ENCODE data around the gene ATP9B. TPM values are rescaled to one million over a fixed set of nuclear protein-coding genes. Genes with fewer than 3 reads are reported as not detected.

Gene ATP9B
- total and polyA plus RNA-seq, 3 donors from 2014 or later, result 32.4 to 113 (median 78.2) TPM

GRCh38 chr18:79048245-79048632 is 21.0 kb upstream of the ATP9B start:
- no peaks in the 10 kb centered on the region for H3K9me3 ChIP-seq
- TF ChIP-seq CTCF (IDR thresholded peaks at IDR 0.05), result no peak
- no peak for TF ChIP-seq POLR2A (IDR thresholded peaks at IDR 0.05)
- H3K27ac ChIP-seq, result no peak overlapping the region
- no peaks in the 10 kb centered on the region for H3K36me3 ChIP-seq (ENCODE audit: low read depth, missing control alignments)
- no peak for DNase-seq
- H3K4me3 ChIP-seq, result no peak overlapping the region
- intact Hi-C loops (cut with DNase I; ENCODE audit: low total_unique reads), result no loop called here
- WGBS, 2 donors, result 53 to 90% methylated on average over 6 to 8 of the region's 8 CpGs
- H3K27me3 ChIP-seq, result no peaks in the 10 kb centered on the region
- H3K4me1 ChIP-seq, result no peaks in the 10 kb centered on the region

GRCh38 chr18:79049506-79049905 is 19.7 kb upstream of the ATP9B start:
- Histone ChIP-seq H3K27ac (no peak overlapping the region), H3K4me3 (no peak overlapping the region), H3K4me1 (no peaks in the 10 kb centered on the region), H3K36me3 (ENCODE audit: low read depth, missing control alignments) (no peaks in the 10 kb centered on the region), H3K27me3 (no peaks in the 10 kb centered on the region), H3K9me3 (no peaks in the 10 kb centered on the region)
- TF ChIP-seq CTCF (IDR thresholded peaks at IDR 0.05), result no peak
- no peak for DNase-seq
- 76 to 92% methylated on average over 3 of the region's 3 CpGs for WGBS, 2 donors
- intact Hi-C loops (cut with DNase I; ENCODE audit: low total_unique reads), result no loop called here

- no peak overlapping the region for H3K27ac ChIP-seq
- intact Hi-C loops (cut with DNase I; ENCODE audit: low total_unique reads), result no loop called here
- no peak for DNase-seq
- H3K27me3 ChIP-seq, result no peaks in the 10 kb centered on the region
- H3K9me3 ChIP-seq, result no peaks in the 10 kb centered on the region
- H3K4me1 ChIP-seq, result no peaks in the 10 kb centered on the region
- TF ChIP-seq POLR2A (IDR thresholded peaks at IDR 0.05) (no peak), CTCF (IDR thresholded peaks at IDR 0.05) (no peak)
- WGBS, 2 donors, result 88 to 95% methylated on average over 5 of the region's 5 CpGs
- H3K4me3 ChIP-seq, result no peak overlapping the region
- H3K36me3 ChIP-seq (ENCODE audit: low read depth, missing control alignments), result no peaks in the 10 kb centered on the region
Observed at GRCh38 chr18:79050005-79050404, 19.2 kb upstream of the ATP9B start.

- 86 to 88% methylated on average over 6 to 9 of the region's 9 CpGs for WGBS, 2 donors
- no peaks in the 10 kb centered on the region for H3K9me3 ChIP-seq
- H3K27ac ChIP-seq, result no peak overlapping the region
- H3K36me3 ChIP-seq (ENCODE audit: low read depth, missing control alignments), result no peaks in the 10 kb centered on the region
- intact Hi-C loops (cut with DNase I; ENCODE audit: low total_unique reads), result no loop called here
- H3K4me3 ChIP-seq, result no peak overlapping the region
- TF ChIP-seq POLR2A (IDR thresholded peaks at IDR 0.05) (no peak), CTCF (IDR thresholded peaks at IDR 0.05) (no peak)
- H3K4me1 ChIP-seq, result no peaks in the 10 kb centered on the region
- no peak for DNase-seq
- H3K27me3 ChIP-seq, result no peaks in the 10 kb centered on the region
Observed at GRCh38 chr18:79056827-79057367, 12.3 kb upstream of the ATP9B start.

DNA sequence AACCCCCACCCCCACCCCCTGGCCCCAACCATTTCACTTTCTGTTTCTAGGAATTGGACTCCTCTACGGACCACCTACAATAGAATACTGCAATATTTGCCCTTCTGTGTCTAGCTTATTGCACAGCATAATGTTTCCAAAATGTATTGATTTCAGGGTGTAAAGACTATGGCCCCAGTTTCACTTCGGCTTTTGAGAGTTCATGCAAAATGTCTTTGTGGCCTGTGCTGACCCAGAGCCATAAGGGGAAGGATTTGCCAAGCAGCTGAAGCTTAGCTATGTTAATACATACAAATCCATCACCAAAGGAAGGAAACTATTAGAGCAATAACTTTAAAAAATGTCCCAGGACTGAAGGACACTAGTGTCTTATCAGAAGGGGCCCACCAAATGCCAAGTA is 11.2 kb upstream of the ATP9B start:
- intact Hi-C loops (cut with DNase I; ENCODE audit: low total_unique reads), result no loop called here
- no peaks in the 10 kb centered on the region for H3K27me3 ChIP-seq
- 45 to 90% methylated on average over 2 of the region's 2 CpGs for WGBS, 2 donors
- H3K9me3 ChIP-seq, result no peaks in the 10 kb centered on the region
- no peak overlapping the region for H3K27ac ChIP-seq
- H3K4me1 ChIP-seq, result no peaks in the 10 kb centered on the region
- H3K4me3 ChIP-seq, result no peak overlapping the region
- DNase-seq, result no peak
- TF ChIP-seq POLR2A (IDR thresholded peaks at IDR 0.05), result no peak
- TF ChIP-seq CTCF (IDR thresholded peaks at IDR 0.05), result no peak
- no peaks in the 10 kb centered on the region for H3K36me3 ChIP-seq (ENCODE audit: low read depth, missing control alignments)
